DMS153 treated with DMSO at 0.1 percent for 48 hours (cell line): Measurements from ENCODE around the gene JPT2.

ENCODE experiments used
- DNase-seq: peaks from one replicate; lab custom pipeline; 2025; ENCODE audit not compliant: unreplicated experiment; lab: John Stamatoyannopoulos, UW

Gene JPT2

DNA sequence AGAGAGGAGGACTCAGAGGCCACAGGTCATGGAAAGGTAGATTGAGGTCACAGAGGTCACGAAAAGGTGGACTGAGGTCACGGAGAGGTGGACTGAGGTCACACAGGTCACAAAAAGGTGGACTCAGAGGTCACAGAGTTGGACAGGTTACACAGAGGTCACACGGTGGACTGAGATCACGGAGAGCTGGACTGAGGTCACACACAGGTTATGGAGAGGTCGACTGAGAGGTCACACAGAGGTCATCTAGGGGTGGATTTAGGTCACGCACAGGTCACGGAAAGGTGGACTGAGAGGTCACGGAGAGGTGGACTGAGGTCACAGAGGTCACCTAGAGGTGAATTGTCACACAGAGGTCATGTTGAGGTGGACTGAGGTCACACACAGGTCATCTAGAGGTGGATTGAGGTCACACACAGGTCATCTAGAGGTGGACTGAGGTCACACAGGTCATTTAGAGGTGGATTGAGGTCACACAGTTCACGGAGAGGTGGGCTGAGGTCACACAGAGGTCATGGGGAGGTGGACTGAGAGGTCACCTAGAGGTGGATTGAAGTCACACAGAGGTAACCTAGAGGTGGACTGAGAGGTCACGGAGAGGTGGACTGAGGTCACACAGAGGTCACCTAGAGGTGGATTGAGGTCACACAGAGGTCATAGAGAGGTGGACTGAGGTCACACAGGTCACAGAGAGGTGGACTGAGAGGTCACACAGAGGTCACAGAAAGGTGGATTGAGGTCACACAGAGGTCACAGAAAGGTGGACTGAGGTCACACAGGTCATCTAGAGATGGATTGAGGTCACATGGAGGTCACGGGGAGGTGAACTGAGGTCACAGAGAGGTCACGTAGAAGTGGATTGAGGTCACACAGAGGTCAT lies 26.7 kb upstream of the JPT2 start:
- DNase-seq = no peak

DNA sequence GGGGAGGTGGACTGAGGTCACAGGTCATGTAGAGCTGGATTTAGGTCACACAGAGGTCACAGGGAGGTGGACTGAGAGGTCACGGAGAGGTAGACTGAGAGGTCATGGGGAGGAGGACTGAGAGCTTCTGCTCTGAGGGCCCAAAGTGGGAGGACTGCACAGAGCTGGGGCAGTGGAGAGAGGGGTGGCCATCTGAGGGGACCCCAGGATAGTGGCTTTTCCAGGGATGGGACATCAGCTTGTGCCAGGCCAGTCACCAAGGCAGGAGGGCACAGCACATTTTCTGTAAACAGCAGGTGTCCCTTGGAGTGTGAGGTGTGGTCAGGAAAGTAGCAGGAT lies 26.1 kb upstream of the JPT2 start:
- no peak for DNase-seq

DNA sequence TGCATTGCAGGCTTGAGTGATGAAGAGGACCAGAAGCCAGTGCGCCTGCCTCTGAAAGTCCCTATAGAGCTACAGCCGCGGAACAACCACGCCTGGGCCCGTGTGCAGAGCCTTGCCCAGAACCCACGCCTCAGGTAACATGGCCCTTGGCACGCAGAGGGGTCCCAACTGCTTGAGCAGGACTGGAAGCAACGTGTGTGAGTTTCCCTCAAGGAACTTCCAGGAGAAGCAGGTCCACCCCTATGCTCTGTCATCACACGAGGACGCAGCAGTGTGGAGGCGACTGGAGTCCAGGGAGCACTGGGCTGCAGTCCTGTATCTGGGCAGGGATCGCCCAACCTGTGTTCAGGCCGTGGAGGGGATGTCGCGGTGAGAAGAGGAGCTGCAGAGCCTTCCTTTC lies 25.1 kb upstream of the JPT2 start:
- DNase-seq = no peak

DNA sequence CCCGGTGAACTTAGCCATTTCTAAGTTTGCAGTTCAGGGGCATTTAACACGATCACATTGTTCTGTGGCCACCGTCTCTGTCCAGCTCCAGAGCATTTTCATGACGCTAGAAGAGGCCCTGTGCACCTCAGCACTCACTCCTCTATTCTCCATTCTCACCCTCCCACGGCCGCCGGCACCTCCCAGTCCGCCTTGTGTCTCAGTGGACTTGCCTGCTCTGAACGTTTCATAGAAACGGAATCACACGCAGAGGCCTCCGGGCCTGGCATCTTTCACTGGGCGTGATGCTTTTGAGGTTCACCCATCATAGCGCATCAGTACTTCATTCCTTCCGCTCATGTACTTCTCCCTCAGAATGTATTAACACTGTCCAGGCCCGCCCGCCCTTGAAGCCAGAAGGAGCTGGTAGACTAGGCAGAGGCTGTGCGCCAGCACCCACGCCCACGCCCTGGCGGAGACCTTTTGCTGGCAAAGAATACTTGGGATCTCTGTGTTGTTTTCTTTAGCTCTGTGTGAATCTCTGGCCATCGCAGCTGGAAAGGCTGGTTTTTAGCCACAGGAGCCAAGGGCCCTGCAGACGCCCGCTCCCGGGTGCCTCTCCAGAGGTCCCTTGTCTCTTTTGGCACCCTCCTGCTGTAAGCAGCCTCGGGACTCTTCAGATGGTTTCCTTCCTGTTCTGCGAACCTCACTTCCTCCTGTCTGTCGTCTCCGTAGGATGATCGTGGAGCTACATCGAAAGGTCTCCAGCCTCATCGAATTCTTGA lies 23.4 kb upstream of the JPT2 start:
- DNase-seq = no peak

DNA sequence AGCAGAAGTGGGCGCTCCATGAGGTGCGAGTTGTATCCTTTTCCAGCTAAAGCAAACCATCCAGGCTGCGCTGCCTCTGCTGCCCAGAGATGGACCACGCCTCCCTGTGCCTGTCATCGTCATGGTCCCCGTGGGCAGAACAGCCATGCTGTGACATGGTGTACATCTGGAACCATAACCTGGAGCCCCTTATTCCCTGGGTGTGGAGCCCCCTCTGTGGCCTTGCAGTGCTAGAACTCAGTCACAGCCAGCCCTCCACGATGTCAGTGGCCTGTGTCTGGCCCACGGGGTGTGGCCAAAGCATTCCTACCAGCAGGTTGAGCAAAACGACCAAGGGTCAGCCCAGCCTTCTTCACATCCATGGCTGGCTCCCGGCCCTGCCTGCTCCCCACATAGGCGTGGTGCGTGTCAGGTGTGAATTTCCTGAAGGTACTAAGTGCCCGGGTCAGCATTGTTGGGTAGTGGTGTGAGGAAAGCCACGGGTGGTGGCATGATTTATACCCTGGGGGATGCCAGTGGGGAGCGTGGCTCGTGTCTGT lies 22.7 kb upstream of the JPT2 start:
- no peak for DNase-seq

DNA sequence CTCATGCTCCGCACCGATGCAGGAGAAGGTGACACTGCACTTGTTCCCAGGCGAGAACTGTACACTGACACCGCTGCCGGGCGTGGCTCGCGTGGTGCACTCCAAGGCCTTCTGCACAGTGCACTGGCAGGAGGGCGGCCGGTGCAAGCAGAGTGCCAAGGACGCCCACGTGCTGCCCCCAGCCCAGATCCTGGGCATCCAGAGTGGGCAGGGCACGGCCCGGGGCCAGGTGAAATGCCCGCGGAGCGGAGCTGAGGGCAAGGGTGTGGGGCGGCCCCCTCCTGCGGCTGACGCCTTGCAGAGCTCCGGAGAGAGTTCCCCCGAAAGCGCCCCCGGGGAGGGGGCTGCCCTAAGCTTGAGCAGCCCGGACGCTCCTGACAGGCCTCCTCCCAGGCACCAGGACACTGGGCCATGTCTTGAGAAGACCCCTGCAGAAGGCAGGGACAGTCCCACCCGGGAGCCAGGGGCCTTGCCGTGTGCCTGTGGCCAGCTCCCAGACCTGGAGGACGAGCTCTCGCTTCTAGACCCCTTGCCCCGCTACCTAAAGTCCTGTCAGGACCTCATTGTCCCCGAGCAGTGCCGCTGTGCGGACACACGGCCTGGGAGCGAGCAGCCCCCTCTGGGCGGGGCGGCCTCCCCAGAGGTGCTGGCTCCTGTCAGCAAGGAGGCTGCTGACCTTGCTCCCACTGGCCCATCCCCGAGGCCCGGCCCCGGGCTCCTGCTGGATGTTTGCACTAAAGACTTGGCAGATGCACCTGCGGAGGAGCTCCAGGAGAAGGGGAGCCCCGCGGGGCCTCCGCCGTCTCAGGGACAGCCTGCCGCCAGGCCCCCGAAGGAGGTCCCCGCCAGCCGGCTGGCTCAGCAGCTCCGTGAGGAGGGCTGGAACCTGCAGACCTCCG lies 21.9 kb upstream of the JPT2 start:
- DNase-seq = no peak

DNA sequence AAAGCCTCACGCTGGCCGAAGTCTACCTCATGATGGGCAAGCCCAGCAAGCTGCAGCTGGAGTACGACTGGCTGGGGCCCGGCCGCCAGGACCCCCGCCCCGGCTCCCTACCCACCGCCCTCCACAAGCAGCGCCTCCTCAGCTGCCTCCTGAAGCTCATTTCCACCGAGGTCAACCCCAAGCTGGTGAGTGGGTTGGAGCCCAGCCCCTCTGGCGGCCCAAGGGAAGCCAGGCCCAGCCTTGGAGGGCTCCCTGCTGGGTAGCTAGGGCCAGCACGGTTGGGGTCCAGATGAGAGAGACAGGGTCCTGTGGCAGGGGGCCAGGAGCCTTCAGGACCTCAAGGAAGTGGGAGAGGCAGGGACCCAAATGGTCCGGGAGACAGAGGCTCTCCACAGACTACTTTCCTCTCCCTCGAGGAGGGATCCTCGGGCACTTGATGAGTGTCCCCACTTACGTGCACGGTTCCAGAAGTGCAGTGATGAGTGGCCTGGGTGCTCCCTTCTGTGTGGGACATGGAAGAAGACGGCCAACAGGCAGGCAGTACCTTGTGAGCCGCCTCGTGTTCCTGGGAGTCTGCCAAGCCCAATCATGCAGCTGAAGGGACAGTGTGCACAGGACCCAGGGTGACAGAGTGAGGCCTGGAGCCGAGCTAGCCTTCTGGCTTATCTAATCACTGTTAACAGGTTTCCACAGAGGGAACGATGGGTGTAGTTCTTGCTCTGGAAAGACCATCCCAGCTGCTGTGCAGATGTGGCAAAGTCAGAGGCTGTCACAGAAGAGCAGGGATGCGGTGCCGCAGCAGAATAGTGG lies 21.1 kb upstream of the JPT2 start:
- DNase-seq = no peak

DNA sequence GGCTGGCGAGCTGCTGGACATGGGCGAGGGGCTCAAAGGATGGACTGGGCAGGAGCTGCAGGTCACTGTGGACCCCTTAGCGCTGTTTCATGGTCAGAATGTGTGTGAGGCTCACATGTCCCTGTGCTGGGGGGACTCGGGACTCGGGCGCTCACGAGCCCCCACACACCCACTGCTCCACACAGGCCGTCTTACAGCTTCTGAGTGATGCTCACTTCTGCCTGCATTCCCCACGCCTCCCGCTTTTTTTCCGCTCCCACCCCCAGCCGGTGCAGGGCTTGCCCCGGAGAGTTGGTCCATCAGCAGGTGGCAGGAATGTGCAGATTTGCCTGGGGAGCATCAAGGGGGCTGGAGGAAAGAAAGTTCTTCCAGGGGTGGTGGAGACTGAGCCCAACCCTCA lies 20.2 kb upstream of the JPT2 start:
- no peak for DNase-seq

DNA sequence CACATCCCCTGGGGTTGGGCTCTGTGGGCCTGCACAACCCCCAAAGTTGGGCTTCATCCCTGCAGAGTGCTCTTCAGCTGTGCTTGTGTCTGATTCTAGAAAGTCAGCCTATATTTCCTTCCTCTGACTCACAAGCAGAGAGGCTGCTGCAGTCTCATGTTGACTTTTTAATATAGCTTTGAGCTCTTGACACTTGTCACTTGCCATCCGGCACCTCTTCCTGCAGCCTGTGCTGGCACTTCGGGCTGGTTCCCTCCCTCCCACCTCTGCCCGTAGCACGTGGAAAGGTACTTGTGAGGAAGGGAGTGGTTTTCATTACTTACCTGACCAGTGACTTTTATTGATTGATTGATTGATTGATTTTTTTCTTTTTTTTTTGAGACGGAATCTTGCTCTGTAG lies 19.0 kb upstream of the JPT2 start:
- DNase-seq = no peak

DNA sequence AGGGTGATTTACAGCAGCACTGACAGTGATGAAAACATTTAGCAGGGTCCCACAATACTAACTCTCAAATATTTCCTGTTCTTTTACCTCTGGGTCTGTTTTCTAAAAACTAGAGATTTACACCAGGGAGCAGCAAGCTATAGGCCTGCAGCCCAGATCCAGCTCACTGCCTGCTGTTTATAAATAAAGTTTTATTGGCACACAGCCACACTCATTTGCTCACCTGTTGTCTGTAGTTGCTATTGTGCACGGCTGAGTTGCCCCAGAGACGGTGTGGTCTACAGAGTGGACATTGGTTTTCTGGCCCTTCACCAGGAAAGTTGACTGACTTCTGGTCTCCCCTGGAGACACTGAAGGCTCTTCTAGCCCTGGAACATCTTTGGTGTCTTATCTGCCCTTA lies 16.3 kb upstream of the JPT2 start:
- DNase-seq = no peak

DNA sequence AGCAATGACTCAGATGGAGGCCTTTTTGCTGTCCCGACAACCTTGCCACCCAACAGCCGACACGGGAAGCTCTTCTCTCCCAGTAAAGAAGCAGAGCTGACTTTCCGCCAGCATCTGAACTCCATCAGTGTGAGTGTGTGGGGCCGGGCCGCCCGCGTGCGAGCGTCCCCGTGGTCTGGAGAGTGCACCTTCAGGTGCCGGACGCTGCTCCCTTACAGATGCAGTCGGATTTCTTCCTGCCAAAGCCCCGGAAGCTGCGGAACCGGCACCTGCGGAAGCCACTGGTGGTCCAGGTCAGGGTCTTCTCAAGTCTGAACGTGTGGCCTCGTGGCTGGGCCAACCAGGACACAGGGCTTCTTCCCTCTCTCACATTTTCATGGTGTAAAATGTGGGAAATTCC lies 15.5 kb upstream of the JPT2 start:
- DNase-seq = no peak

DNA sequence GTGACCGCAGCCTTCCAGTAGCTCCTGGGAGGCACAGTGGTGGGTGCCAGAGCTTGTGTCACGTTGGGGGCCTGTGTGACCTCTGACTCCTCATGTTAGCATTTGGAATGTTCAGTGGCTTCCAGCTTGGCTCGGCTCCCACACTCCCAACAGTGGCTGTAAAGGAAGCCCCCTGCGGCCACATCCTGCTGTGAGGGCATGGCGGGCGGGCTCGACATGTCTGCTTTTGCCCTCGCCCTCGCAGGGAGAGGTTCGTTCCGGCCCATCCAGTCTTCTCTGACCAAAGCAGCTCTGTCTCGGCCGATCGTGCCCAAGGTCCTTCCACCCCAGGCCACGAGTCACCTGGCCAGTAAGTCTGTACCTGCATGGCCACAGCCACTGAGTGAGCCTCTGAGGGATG lies 12.2 kb upstream of the JPT2 start:
- no peak for DNase-seq

DNA sequence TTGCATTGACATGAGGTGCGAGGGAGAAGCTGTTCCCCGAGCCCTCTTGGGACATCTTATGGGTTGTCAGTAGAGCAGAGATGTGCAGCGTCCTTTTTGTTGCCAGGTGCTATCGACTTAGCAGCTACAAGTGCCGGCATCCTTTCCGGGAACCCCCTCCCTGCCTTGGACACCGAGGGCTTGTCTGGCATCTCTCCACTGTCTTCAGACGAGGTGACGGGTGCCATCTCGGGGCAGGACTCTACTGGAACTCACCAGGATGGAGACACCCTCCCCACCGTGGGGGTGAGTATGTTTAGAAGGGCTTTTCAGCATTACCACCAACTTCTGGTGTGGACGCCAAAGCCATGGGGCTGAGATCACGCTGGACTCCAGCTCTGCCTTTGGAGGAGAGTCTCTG lies 11.8 kb upstream of the JPT2 start:
- no peak for DNase-seq

DNA sequence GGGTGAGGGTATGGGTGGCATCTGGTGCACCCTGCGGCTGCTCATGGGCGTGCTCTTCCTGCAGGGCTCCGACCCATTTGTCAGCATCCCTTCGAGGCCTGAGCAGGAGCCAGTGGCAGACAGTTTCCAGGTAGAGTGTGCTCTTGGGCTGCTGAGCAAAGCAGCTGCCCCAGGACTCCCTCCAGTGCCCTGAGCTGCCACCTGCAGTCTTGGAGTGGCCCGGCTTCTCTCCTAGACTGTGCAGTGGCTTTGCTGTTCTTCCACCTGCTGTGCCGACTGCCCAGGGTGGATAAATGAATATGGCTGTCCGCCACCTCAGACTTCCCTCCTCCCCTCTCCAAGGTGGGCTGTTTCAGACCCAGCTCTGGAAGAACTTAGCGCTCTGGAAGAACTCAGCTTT lies 10.8 kb upstream of the JPT2 start:
- DNase-seq = no peak

DNA sequence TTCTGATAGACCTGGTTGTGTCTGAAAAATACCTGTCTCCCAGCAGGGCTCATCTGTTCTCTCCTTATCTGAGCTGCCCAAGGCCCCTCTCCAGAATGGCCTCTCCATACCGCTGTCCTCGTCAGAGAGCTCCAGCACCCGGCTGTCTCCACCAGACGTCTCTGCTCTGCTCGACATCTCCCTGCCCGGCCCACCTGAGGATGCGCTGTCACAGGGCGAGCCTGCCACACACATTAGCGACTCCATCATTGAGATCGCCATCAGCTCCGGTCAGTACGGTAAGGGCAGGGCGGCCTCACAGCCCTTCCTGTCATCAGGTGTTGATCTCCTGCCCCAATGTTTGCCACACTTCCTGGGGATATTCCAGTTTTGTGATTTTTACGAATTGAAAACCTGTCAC lies 10.2 kb upstream of the JPT2 start:
- DNase-seq = no peak

DNA sequence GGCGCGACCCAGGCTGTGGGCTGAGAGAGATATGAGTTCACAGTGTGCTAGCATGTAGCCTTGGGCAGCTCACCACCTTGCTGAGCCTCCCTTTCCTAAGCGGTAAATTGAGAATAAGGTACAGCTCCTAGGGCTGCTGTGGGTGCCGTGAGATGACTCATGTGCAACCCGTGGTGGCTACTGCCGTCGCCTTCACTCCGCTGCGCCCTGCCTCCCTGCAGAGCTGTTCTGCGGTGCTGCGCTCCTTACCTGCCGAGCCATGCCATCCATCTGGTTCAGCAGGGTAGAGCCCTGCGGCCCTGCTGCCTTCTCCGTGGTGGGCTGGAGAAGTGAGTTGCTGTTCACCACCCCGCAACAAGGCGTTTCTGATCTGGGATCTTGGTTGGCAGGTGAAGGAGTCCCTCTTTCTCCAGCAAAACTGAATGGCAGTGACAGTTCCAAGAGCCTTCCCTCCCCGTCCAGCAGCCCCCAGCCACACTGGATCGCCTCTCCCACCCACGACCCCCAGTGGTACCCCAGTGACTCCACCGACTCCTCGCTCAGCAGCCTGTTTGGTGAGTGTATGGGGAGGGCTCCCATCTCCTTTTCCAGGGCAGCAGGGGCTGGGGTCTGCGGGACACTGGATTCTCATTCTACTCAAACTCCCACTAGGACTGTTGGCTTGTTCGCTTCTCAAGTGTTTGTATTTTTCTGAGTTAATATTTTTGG lies 9.3 kb upstream of the JPT2 start:
- no peak for DNase-seq

DNA sequence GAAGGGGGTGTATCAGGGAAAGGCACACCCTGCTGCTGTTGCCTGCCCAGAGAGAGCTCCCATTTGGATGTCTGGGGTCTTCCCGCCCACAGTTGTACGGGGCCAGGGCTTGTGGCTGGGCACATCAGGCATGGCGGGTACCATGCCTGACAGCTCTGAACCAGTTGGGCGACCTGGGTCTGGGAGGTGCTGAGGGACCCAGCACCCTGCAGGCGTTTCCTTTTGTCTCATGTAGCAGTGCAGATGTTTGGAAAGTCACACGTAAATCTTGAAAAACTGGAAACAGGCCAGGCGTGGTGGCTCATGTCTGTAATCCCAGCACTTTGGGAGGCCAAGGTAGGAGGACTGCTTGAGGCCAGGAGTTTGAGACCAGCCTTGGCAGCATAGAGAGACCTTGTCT lies 8.4 kb upstream of the JPT2 start:
- DNase-seq = no peak

DNA sequence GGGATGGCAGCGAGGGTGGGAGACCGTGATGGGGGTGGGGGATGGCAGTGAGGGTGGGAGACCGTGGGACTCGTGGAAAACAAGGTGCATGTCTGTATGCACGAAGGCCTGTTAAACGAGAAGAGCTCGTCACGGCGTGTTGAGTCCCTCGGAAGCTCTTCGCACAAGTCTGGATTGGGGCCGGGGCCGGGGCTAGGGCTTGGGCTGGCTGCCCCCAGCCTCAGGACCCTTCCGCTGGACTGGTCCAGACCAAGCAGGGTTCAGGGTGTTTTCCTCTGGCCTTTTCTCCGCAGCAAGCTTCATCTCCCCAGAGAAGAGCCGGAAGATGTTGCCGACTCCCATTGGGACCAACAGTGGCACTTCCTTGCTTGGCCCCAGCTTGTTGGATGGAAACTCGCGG lies 7.7 kb upstream of the JPT2 start:
- no peak for DNase-seq

DNA sequence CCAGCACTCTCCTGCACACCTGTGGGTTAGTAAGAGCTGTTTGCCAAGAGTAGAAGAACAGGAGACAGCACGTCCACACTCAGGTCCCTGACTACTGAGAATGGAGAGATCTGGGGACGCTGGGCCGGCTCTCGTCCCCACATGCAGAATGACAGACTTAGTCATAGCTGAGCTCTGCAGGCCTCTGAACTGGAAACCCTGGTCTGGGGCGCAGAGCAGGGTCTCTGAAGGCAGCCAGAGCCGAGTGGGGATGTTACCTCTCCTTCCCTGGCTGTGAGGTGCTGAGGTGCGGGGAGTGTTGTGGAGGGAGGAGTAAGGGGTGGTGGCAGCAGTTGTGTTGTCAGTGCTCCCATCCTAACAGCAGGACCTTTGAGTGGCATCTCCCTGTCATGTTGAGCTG lies 7.2 kb upstream of the JPT2 start:
- no peak for DNase-seq
